Endothelial cell of umbilical vein (primary cell): Measurements from ENCODE around the gene ITM2C. TPM values are rescaled to one million over a fixed set of nuclear protein-coding genes. Genes with fewer than 3 reads are reported as not detected.

Experiments
- BruUV-seq: library from RNA; stranded (reverse); fragments of 400-500 nt; replicated peaks from 2 replicates; lab custom pipeline; 2021; lab: Mats Ljungman, UMichigan
- CTCF ChIA-PET: fragments of 300-600, 350-600 bp; sonication (Branson Sonifier 250); formaldehyde crosslinking; loops from one replicate; lab custom pipeline; 2021; ENCODE audit warnings: antibody characterized with exemption, inconsistent platforms; lab: Charles Lee
- POLR2A ChIA-PET: fragments of 300-600, 350-600 bp; sonication (Branson Sonifier 250); formaldehyde crosslinking; loops from one replicate; lab custom pipeline; 2021; ENCODE audit warnings: antibody characterized with exemption, inconsistent platforms; lab: Charles Lee
- DNase-seq: peaks from one replicate; pipeline ENCODE4 v3.0.0-alpha.2; 2011; ENCODE audit warnings: low read depth, low spot score
- FAIRE-seq: peaks from 2 replicates; lab custom pipeline; 2011; peaks lifted over from hg19 to GRCh38; lab: Jason Lieb, UNC
- H2AFZ ChIP-seq: 2 replicates; pipeline ENCODE4 v1.6.0; 2012; ENCODE audit warnings: low read depth, low read length, control low read depth, inconsistent platforms
- H3K27ac ChIP-seq: 2 replicates; pipeline ENCODE4 v1.5.1; 2011; ENCODE audit warnings: low read depth, mild to moderate bottlenecking, control low read depth, low read length, moderate library complexity; ENCODE audit not compliant: insufficient read depth
- H3K27me3 ChIP-seq, 2 experiments: 2 replicates each; pipeline versions ENCODE4 v1.6.0 to v1.6.1; 2011; ENCODE audit warnings: low read length in 2 of 2, mixed read lengths in 1 of 2; ENCODE audit not compliant: control insufficient read depth in 2 of 2, insufficient read depth in 2 of 2
- H3K36me3 ChIP-seq, 2 experiments: 2 replicates in 1 of 2; 3 replicates in 1 of 2; pipeline ENCODE4 v1.5.1; 2011; ENCODE audit warnings: low read length in 2 of 2, mild to moderate bottlenecking in 1 of 2, moderate library complexity in 1 of 2; ENCODE audit not compliant: control insufficient read depth in 2 of 2, insufficient read depth in 2 of 2; ENCODE audit errors: extremely low read depth in 1 of 2
- H3K4me1 ChIP-seq: 3 replicates; pipeline ENCODE4 v1.5.1; 2011; ENCODE audit warnings: mild to moderate bottlenecking, low read length; ENCODE audit not compliant: control insufficient read depth, insufficient read depth; ENCODE audit errors: extremely low read depth
- H3K4me2 ChIP-seq: 2 replicates; pipeline ENCODE4 v1.6.1; 2011; ENCODE audit warnings: low read length, control low read depth, mixed read lengths; ENCODE audit not compliant: insufficient read depth
- H3K4me3 ChIP-seq, 3 experiments: fragments of 200-600 bp in 1 of 3; sonication (generic), shearing (Covaris generic) in 1 of 3; replicated peaks in 1 of 3; 2 replicates each; pipeline ENCODE4 v1.5.1; 2011 to 2016; ENCODE audit warnings: control low read depth in 3 of 3, low read length in 3 of 3, mild to moderate bottlenecking in 2 of 3, inconsistent platforms in 1 of 3, low read depth in 1 of 3, moderate library complexity in 1 of 3; ENCODE audit not compliant: insufficient read depth in 1 of 3
- H3K79me2 ChIP-seq: 2 replicates; pipeline ENCODE4 v1.6.0; 2012; ENCODE audit warnings: low read length, inconsistent platforms; ENCODE audit not compliant: control insufficient read depth, insufficient read depth
- H3K9ac ChIP-seq: replicated peaks from 2 replicates; pipeline ENCODE3; 2011; ENCODE audit warnings: low read length, control low read depth; ENCODE audit not compliant: insufficient read depth; ENCODE audit errors: extremely low read depth
- H3K9me1 ChIP-seq: replicated peaks from 3 replicates; pipeline ENCODE4 v1.6.0; 2011; ENCODE audit warnings: mild to moderate bottlenecking, low read length; ENCODE audit not compliant: control insufficient read depth, insufficient read depth; ENCODE audit errors: extremely low read depth
- H3K9me3 ChIP-seq: replicated peaks from 2 replicates; pipeline ENCODE4 v1.5.1; 2012; ENCODE audit warnings: low read length, inconsistent platforms; ENCODE audit not compliant: control insufficient read depth, insufficient read depth
- H4K20me1 ChIP-seq: replicated peaks from 2 replicates; pipeline ENCODE3; 2011; ENCODE audit warnings: mild to moderate bottlenecking, low read length; ENCODE audit not compliant: control insufficient read depth, insufficient read depth; ENCODE audit errors: extremely low read depth
- EZH2 ChIP-seq: IDR thresholded peaks from 2 replicates; pipeline ENCODE4 v1.6.1; 2012; ENCODE audit warnings: borderline replicate concordance, low read depth, mild to moderate bottlenecking, moderate library complexity, low read length, inconsistent platforms; ENCODE audit not compliant: severe bottlenecking
- FOS ChIP-seq: IDR thresholded peaks from 2 replicates; pipeline ENCODE4 v1.6.1; 2011; ENCODE audit warnings: mild to moderate bottlenecking, low read length, moderate library complexity, borderline replicate concordance; ENCODE audit not compliant: insufficient read depth
- GATA2 ChIP-seq: IDR thresholded peaks from 2 replicates; pipeline ENCODE4 v1.7.0; 2011; ENCODE audit warnings: low read depth, mild to moderate bottlenecking, moderate library complexity, mixed read lengths, low read length; ENCODE audit not compliant: insufficient read length, insufficient read depth
- JUN ChIP-seq: IDR thresholded peaks from 2 replicates; pipeline ENCODE4 v1.6.1; 2011; ENCODE audit warnings: borderline replicate concordance, low read depth; ENCODE audit not compliant: insufficient read length, insufficient read depth
- MYC ChIP-seq: IDR thresholded peaks from one replicate; pipeline ENCODE4 v1.6.1; 2011; ENCODE audit warnings: mild to moderate bottlenecking, low read depth, low read length
- POLR2A ChIP-seq: IDR thresholded peaks from 2 replicates; pipeline ENCODE4 v1.6.1; 2012; ENCODE audit warnings: low read depth, mild to moderate bottlenecking, control low read depth, low read length
- POLR2AphosphoS5 ChIP-seq: IDR thresholded peaks from 2 replicates; pipeline ENCODE4 v1.6.1; 2012; ENCODE audit warnings: low read depth, mild to moderate bottlenecking, control low read depth, low read length, moderate library complexity; ENCODE audit not compliant: insufficient read depth
- dilution Hi-C: fragments of 300-500 bp; cut with MboI; formaldehyde crosslinking; loops from one replicate; pipeline ENCODE4 v1.15.0; 2019; ENCODE audit warnings: low sequenced_read_pairs; ENCODE audit not compliant: extremely low pct_ligation_motif_present
- intact Hi-C: fragments of 100-400 bp; cut with micrococcal nuclease; formaldehyde crosslinking; loops from one replicate; pipeline ENCODE4 v1.10.0; 2022
- polyA plus RNA-seq, 4 experiments: library from polyadenylated mRNA; depleted of rRNA in 3 of 4; stranded (reverse) in 3 of 4; unstranded in 1 of 4; fragments of >200 nt; gene quantifications; 2 replicates each; pipeline versions ENCODE4 v1.2.1 to v1.2.3, GENCODE V29; 2011 to 2012; ENCODE audit warnings: missing spikeins in 1 of 4
- total RNA-seq: library from RNA; stranded (reverse); gene quantifications from 2 replicates; pipeline ENCODE4 v1.2.3, GENCODE V29; 2021
- TF ChIP-seq, protein P1 (sequence below), 2 donors: IDR thresholded peaks; 1 replicate in 1 of 2; 2 replicates in 1 of 2; pipeline ENCODE4 v1.5.1; 2011; ENCODE audit warnings: low read length in 2 of 2, mild to moderate bottlenecking in 2 of 2, moderate library complexity in 2 of 2, control low read depth in 1 of 2, inconsistent platforms in 1 of 2, low read depth in 1 of 2; ENCODE audit not compliant: insufficient read depth in 1 of 2; ENCODE audit errors: extremely low read depth in 1 of 2
- TF ChIP-seq, protein P2 (sequence below): IDR thresholded peaks from 2 replicates; pipeline ENCODE4 v1.6.1; 2011; ENCODE audit not compliant: insufficient read depth, insufficient read length

Gene ITM2C
- total and polyA plus RNA-seq, 2 donors (not counting 3 experiments of a cell fraction or from before 2014, with no cell fraction given): 12.0 to 12.1 TPM

DNA sequence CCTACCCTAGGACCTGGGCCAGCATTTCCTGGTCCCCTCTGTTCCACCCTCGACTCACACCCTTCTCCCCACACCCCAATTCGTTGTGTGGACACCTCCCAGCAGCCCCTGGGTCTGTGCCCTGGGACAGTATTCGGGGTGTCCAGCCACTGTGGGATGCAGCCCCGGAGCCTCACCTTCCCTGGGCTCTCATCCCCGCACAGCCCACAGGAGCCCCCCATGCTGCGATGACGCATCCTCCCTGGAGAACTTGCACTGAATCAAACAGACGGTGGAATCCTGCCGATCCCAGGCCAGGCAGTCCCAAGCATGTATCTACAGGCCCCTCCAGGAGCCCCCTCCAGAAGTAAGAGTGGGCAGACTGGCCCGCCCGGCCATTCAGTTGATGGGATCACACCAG, 9.7 kb downstream of the ITM2C start:
- no peaks in the 10 kb centered on the region for H3K9me3 ChIP-seq
- H3K79me2 ChIP-seq: no peaks in the 10 kb centered on the region
- H3K4me2 ChIP-seq: no peak overlapping the region
- no peaks in the 10 kb centered on the region for H4K20me1 ChIP-seq
- FAIRE-seq: no peak
- H3K4me1 ChIP-seq: no peaks in the 10 kb centered on the region
- H3K9ac ChIP-seq: no peak overlapping the region
- no peaks in the 10 kb centered on the region for H3K36me3 ChIP-seq
- CTCF ChIA-PET: no interaction called here
- H2AFZ ChIP-seq: no peak overlapping the region
- POLR2A ChIA-PET: no interaction called here
- H3K9me1 ChIP-seq: no peaks in the 10 kb centered on the region
- no peak for TF ChIP-seq EZH2
- no peak for TF ChIP-seq MYC
- no peak for TF ChIP-seq POLR2A
- no peak for TF ChIP-seq FOS
- no peak for TF ChIP-seq GATA2
- TF ChIP-seq, protein P1, sequence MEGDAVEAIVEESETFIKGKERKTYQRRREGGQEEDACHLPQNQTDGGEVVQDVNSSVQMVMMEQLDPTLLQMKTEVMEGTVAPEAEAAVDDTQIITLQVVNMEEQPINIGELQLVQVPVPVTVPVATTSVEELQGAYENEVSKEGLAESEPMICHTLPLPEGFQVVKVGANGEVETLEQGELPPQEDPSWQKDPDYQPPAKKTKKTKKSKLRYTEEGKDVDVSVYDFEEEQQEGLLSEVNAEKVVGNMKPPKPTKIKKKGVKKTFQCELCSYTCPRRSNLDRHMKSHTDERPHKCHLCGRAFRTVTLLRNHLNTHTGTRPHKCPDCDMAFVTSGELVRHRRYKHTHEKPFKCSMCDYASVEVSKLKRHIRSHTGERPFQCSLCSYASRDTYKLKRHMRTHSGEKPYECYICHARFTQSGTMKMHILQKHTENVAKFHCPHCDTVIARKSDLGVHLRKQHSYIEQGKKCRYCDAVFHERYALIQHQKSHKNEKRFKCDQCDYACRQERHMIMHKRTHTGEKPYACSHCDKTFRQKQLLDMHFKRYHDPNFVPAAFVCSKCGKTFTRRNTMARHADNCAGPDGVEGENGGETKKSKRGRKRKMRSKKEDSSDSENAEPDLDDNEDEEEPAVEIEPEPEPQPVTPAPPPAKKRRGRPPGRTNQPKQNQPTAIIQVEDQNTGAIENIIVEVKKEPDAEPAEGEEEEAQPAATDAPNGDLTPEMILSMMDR (IDR thresholded peaks at IDR 0.05; ENCODE audit: extremely low read depth in 1 of 2, insufficient read depth in 1 of 2, low read depth in 1 of 2, low read length in 2 of 2): no peak
- no peak for TF ChIP-seq JUN
- TF ChIP-seq POLR2AphosphoS5: no peak
- TF ChIP-seq, protein P2, sequence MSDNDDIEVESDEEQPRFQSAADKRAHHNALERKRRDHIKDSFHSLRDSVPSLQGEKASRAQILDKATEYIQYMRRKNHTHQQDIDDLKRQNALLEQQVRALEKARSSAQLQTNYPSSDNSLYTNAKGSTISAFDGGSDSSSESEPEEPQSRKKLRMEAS: no peak
- dilution Hi-C loops: no loop called here
- intact Hi-C loops: no loop called here
- DNase-seq: no peak
- H3K4me3 ChIP-seq: no peak overlapping the region
- H3K27ac ChIP-seq: no peak overlapping the region
- H3K27me3 ChIP-seq: no peaks in the 10 kb centered on the region
- no TSS peak for BruUV-seq
